Epidermal melanocyte (primary cell): ENCODE data around the gene NCK2.

Experiments
- DNase-seq: peaks from one replicate; pipeline ENCODE4 v3.0.0; 2011; ENCODE audit warnings: low spot score; ENCODE audit not compliant: insufficient read length

The NCK2 gene

GRCh38 chr2:105919191-105919811 lies 174.6 kb downstream of the NCK2 start:
- no peak for DNase-seq

- no peak for DNase-seq
These were observed 175.1 kb downstream of the NCK2 start for GRCh38 chr2:105919826-105920225.

GRCh38 chr2:105924271-105924670 lies 179.6 kb downstream of the NCK2 start:
- no peak for DNase-seq

- no peak for DNase-seq
These were observed 180.2 kb downstream of the NCK2 start for GRCh38 chr2:105924932-105925331.

GRCh38 chr2:105925390-105925789 lies 180.7 kb downstream of the NCK2 start:
- no peak for DNase-seq

GRCh38 chr2:105926960-105927678 lies 182.4 kb downstream of the NCK2 start:
- no peak for DNase-seq

- no peak for DNase-seq
These were observed 183.4 kb downstream of the NCK2 start for GRCh38 chr2:105928086-105928485.

GRCh38 chr2:105928563-105928962 lies 183.9 kb downstream of the NCK2 start:
- no peak for DNase-seq

GRCh38 chr2:105929516-105929915 lies 184.8 kb downstream of the NCK2 start:
- DNase-seq, result no peak

GRCh38 chr2:105932582-105932981 lies 187.9 kb downstream of the NCK2 start:
- DNase-seq, result no peak

GRCh38 chr2:105933906-105934305 lies 189.2 kb downstream of the NCK2 start:
- no peak for DNase-seq

GRCh38 chr2:105934467-105934866 lies 189.8 kb downstream of the NCK2 start:
- DNase-seq, result peak; percentile 53

GRCh38 chr2:105935063-105935462 lies 190.4 kb downstream of the NCK2 start:
- DNase-seq, result no peak

GRCh38 chr2:105936954-105937353 lies 192.2 kb downstream of the NCK2 start:
- no peak for DNase-seq

- DNase-seq, result no peak
These were observed 192.9 kb downstream of the NCK2 start for GRCh38 chr2:105937498-105938097.
